ENCODE results near the gene CAMTA2.
A peak's percentile ranks its signal among the peaks of the same experiment; 100 is the strongest.

CAMTA2 gene

DNA sequence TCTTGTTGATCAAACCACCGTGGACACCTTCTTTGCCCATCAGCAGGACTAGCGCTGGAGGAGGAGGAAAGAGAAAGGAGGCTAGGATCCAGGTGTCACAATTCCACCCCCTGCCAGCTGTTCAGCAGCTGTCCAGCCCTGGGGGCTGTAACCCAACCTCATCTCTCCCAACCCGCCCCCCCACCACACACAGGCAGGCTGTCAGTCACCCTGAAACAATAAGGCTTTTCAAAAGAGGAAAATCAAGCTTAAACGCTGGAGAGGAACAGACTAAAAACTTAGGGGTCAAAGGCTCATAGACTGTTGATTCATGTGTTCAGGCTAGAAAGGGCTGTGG, 41.6 kb downstream of the CAMTA2 start:
- Histone ChIP-seq H3K27me3 (ENCODE audit: insufficient read depth, poor library complexity, severe bottlenecking) (no peaks in the 10 kb centered on the region), H3K27ac (ENCODE audit: poor library complexity, severe bottlenecking) (peak overlapping the region; percentile 99), H3K4me3 (ENCODE audit: severe bottlenecking) (peak overlapping the region; percentile 88), H3K36me3 (ENCODE audit: low read depth) (peaks cover 58% of the 10 kb centered on the region), H3K9me3 (ENCODE audit: severe bottlenecking) (no peaks in the 10 kb centered on the region), H3K4me1 (ENCODE audit: insufficient read depth, poor library complexity, severe bottlenecking) (peaks cover 29% of the 10 kb centered on the region)
- DNase-seq (ENCODE audit: low spot score) (no peak), ATAC-seq (ENCODE audit: low read depth) (no peak)
- TF ChIP-seq, protein P1, sequence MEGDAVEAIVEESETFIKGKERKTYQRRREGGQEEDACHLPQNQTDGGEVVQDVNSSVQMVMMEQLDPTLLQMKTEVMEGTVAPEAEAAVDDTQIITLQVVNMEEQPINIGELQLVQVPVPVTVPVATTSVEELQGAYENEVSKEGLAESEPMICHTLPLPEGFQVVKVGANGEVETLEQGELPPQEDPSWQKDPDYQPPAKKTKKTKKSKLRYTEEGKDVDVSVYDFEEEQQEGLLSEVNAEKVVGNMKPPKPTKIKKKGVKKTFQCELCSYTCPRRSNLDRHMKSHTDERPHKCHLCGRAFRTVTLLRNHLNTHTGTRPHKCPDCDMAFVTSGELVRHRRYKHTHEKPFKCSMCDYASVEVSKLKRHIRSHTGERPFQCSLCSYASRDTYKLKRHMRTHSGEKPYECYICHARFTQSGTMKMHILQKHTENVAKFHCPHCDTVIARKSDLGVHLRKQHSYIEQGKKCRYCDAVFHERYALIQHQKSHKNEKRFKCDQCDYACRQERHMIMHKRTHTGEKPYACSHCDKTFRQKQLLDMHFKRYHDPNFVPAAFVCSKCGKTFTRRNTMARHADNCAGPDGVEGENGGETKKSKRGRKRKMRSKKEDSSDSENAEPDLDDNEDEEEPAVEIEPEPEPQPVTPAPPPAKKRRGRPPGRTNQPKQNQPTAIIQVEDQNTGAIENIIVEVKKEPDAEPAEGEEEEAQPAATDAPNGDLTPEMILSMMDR (IDR thresholded peaks at IDR 0.05; ENCODE audit: poor library complexity, severe bottlenecking): no peak

DNA sequence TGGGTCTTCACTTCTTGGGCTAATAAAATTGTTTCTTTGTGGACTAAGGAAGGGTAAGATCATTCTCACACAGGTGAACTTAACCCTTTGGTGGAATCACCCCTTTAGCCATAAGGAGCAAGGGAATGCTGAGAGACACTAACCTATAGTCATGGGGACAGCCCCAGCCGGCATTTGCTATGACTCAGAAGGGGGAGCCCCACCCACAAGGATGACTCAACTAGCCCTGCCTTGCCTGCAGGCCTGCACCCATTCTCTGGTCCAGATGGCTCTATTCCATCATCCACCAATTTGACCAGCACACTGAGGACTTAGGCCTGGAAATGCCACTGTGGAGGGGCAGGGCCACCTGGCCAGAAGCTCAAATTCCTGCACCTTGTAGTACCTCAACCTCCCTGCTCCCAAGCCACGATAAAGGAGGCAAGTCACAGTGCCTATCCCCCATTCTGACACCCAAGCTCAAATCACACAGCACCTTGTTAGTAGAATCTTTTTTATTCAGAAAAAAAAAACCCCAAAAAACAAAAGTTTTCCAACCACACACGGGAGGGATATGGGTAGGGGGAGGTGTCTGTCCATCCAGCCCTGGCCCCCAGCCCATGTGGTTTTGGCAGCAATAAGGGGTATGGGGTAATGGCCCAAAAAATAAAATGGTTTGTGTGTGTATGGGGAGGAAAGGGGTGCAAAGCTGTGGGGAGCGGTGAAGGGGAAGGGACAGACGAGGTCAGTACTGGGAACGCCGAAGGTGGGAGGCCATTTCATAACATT, 42.1 kb downstream of the CAMTA2 start:
- Histone ChIP-seq H3K27me3 (ENCODE audit: insufficient read depth, poor library complexity, severe bottlenecking) (no peaks in the 10 kb centered on the region), H3K27ac (ENCODE audit: poor library complexity, severe bottlenecking) (peak overlapping the region; percentile 99), H3K4me1 (ENCODE audit: insufficient read depth, poor library complexity, severe bottlenecking) (peaks cover 29% of the 10 kb centered on the region), H3K9me3 (ENCODE audit: severe bottlenecking) (no peaks in the 10 kb centered on the region), H3K36me3 (ENCODE audit: low read depth) (peaks cover 58% of the 10 kb centered on the region), H3K4me3 (ENCODE audit: severe bottlenecking) (no peak overlapping the region)
- DNase-seq (ENCODE audit: low spot score) (peak; percentile 92), ATAC-seq (ENCODE audit: low read depth) (peak; percentile 60)
- TF ChIP-seq, protein P1 (IDR thresholded peaks at IDR 0.05; ENCODE audit: poor library complexity, severe bottlenecking): no peak

DNA sequence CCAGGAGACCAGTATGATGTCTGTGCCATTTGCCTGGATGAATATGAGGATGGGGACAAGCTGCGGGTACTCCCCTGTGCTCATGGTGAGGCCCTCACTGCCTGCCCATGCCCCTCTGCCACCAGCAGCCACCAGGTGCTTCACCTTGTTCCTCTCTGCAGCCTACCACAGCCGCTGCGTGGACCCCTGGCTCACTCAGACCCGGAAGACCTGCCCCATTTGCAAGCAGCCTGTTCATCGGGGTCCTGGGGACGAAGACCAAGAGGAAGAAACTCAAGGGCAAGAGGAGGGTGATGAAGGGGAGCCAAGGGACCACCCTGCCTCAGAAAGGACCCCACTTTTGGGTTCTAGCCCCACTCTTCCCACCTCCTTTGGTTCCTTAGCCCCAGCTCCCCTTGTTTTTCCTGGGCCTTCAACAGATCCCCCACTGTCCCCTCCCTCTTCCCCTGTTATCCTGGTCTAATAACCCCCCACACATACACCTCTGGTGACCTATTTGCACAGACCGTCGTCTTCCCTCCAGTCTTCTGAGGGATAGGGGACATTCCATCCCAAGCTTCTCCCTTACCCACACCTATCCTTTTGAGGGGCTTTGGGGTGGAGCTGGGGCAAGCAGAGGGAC, 42.8 kb downstream of the CAMTA2 start:
- no peaks in the 10 kb centered on the region for H3K9me3 ChIP-seq (ENCODE audit: severe bottlenecking)
- no peak overlapping the region for H3K4me3 ChIP-seq (ENCODE audit: severe bottlenecking)
- DNase-seq (ENCODE audit: low spot score) (no peak), ATAC-seq (ENCODE audit: low read depth) (no peak)
- H3K27me3 ChIP-seq (ENCODE audit: insufficient read depth, poor library complexity, severe bottlenecking): no peaks in the 10 kb centered on the region
- peaks cover 58% of the 10 kb centered on the region for H3K36me3 ChIP-seq (ENCODE audit: low read depth)
- TF ChIP-seq, protein P1 (IDR thresholded peaks at IDR 0.05; ENCODE audit: poor library complexity, severe bottlenecking): no peak
- H3K4me1 ChIP-seq (ENCODE audit: insufficient read depth, poor library complexity, severe bottlenecking): peaks cover 29% of the 10 kb centered on the region
- peak overlapping the region; percentile 99 for H3K27ac ChIP-seq (ENCODE audit: poor library complexity, severe bottlenecking)

DNA sequence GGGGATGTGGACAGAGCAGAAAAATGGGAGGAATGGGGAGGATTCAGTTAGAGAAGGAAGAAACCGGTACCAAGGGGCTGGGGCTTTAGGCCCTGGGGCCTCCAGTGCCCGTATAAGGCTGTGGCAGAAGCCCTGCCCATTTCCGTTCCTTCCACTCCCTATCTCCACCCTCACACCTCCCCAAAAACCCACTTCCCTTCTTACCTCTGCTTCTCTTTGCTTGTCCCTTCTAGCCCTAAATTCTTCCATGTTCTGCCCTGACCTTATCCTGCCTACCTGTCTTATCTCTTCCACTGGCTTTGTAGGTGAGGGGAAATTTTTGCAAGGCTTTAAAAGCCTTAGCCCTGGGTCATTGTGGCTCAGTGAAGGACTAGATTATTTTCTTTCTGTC, 43.3 kb downstream of the CAMTA2 start:
- no peak overlapping the region for H3K4me3 ChIP-seq (ENCODE audit: severe bottlenecking)
- H3K9me3 ChIP-seq (ENCODE audit: severe bottlenecking): no peaks in the 10 kb centered on the region
- H3K27me3 ChIP-seq (ENCODE audit: insufficient read depth, poor library complexity, severe bottlenecking): no peaks in the 10 kb centered on the region
- H3K4me1 ChIP-seq (ENCODE audit: insufficient read depth, poor library complexity, severe bottlenecking): peaks cover 29% of the 10 kb centered on the region
- ATAC-seq (ENCODE audit: low read depth) (no peak), DNase-seq (ENCODE audit: low spot score) (no peak)
- TF ChIP-seq, protein P1 (IDR thresholded peaks at IDR 0.05; ENCODE audit: poor library complexity, severe bottlenecking): no peak
- peaks cover 58% of the 10 kb centered on the region for H3K36me3 ChIP-seq (ENCODE audit: low read depth)
- peak overlapping the region; percentile 99 for H3K27ac ChIP-seq (ENCODE audit: poor library complexity, severe bottlenecking)

All from RWPE2 (cell line).